Duodenal mucosa (tissue), 2 donors: ENCODE measurements around the gene LRRC4C.

Experiments
- H3K27ac ChIP-seq: one replicate; pipeline ENCODE4 v1.7.0; 2013; ENCODE audit warnings: low read depth, low read length
- H3K27me3 ChIP-seq, 2 donors: one replicate each; pipeline ENCODE4 v1.7.0; 2013; ENCODE audit warnings: low read length in 2 of 2, control low read depth in 1 of 2; ENCODE audit not compliant: insufficient read depth in 2 of 2, control insufficient read depth in 1 of 2
- H3K36me3 ChIP-seq, 2 donors: one replicate each; pipeline ENCODE4 v1.7.0; 2013; ENCODE audit warnings: low read length in 2 of 2, control low read depth in 1 of 2; ENCODE audit not compliant: insufficient read depth in 2 of 2, control insufficient read depth in 1 of 2
- H3K4me1 ChIP-seq, 2 donors: one replicate each; pipeline ENCODE4 v1.7.0; 2013; ENCODE audit warnings: low read length in 2 of 2, control low read depth in 1 of 2; ENCODE audit not compliant: insufficient read depth in 2 of 2, control insufficient read depth in 1 of 2
- H3K4me3 ChIP-seq, 2 donors: one replicate each; pipeline ENCODE4 v1.7.0; 2013; ENCODE audit warnings: low read length in 2 of 2, low read depth in 1 of 2
- H3K9ac ChIP-seq, 2 donors: one replicate each; pipeline ENCODE4 v1.7.0; 2013; ENCODE audit warnings: low read length in 2 of 2, low read depth in 1 of 2
- H3K9me3 ChIP-seq, 2 donors: one replicate each; pipeline ENCODE4 v1.7.0; 2013; ENCODE audit warnings: low read length in 2 of 2, control low read depth in 1 of 2; ENCODE audit not compliant: control insufficient read depth in 1 of 2

The LRRC4C gene

GRCh38 chr11:41245704-41246398 lies 213.6 kb downstream of the LRRC4C start:
- Histone ChIP-seq H3K4me3 (no peak overlapping the region), H3K9me3 (no peaks in the 10 kb centered on the region)

GRCh38 chr11:41245184-41245583 lies 214.3 kb downstream of the LRRC4C start:
- Histone ChIP-seq H3K4me1 (no peaks in the 10 kb centered on the region), H3K9ac (no peak overlapping the region), H3K4me3 (no peak overlapping the region), H3K9me3 (no peaks in the 10 kb centered on the region), H3K27ac (no peak overlapping the region), H3K27me3 (no peaks in the 10 kb centered on the region), H3K36me3 (no peaks in the 10 kb centered on the region)

More at GRCh38 chr11:41245704-41246398, 213.6 kb downstream of the LRRC4C start:
- no peak overlapping the region for H3K9ac ChIP-seq
- no peaks in the 10 kb centered on the region for H3K27me3 ChIP-seq
- H3K4me1 ChIP-seq, result no peaks in the 10 kb centered on the region
- no peaks in the 10 kb centered on the region for H3K36me3 ChIP-seq
- no peak overlapping the region for H3K27ac ChIP-seq

GRCh38 chr11:41237382-41237781 lies 222.1 kb downstream of the LRRC4C start:
- no peaks in the 10 kb centered on the region for H3K27me3 ChIP-seq
- no peaks in the 10 kb centered on the region for H3K4me1 ChIP-seq
- no peak overlapping the region for H3K9ac ChIP-seq
- no peaks in the 10 kb centered on the region for H3K36me3 ChIP-seq
- H3K9me3 ChIP-seq, result no peaks in the 10 kb centered on the region
- H3K27ac ChIP-seq, result no peak overlapping the region
- no peak overlapping the region for H3K4me3 ChIP-seq

GRCh38 chr11:41235668-41236067 lies 223.8 kb downstream of the LRRC4C start:
- Histone ChIP-seq H3K27ac (no peak overlapping the region), H3K4me3 (no peak overlapping the region), H3K4me1 (no peaks in the 10 kb centered on the region), H3K9me3 (no peaks in the 10 kb centered on the region), H3K9ac (no peak overlapping the region), H3K27me3 (no peaks in the 10 kb centered on the region), H3K36me3 (no peaks in the 10 kb centered on the region)

GRCh38 chr11:41225856-41226633 lies 233.4 kb downstream of the LRRC4C start:
- Histone ChIP-seq H3K27ac (no peak overlapping the region), H3K9ac (no peak overlapping the region), H3K4me1 (no peaks in the 10 kb centered on the region), H3K9me3 (no peaks in the 10 kb centered on the region), H3K4me3 (no peak overlapping the region), H3K27me3 (no peaks in the 10 kb centered on the region), H3K36me3 (no peaks in the 10 kb centered on the region)

GRCh38 chr11:41222236-41222635 lies 237.2 kb downstream of the LRRC4C start:
- no peak overlapping the region for H3K9ac ChIP-seq
- no peaks in the 10 kb centered on the region for H3K4me1 ChIP-seq
- no peaks in the 10 kb centered on the region for H3K36me3 ChIP-seq
- no peak overlapping the region for H3K27ac ChIP-seq
- H3K9me3 ChIP-seq, result no peaks in the 10 kb centered on the region
- no peaks in the 10 kb centered on the region for H3K27me3 ChIP-seq
- H3K4me3 ChIP-seq, result no peak overlapping the region

GRCh38 chr11:41206388-41206787 lies 253.1 kb downstream of the LRRC4C start:
- H3K27ac ChIP-seq, result no peak overlapping the region
- no peaks in the 10 kb centered on the region for H3K36me3 ChIP-seq
- H3K4me1 ChIP-seq, result no peaks in the 10 kb centered on the region
- H3K9me3 ChIP-seq, result no peaks in the 10 kb centered on the region
- H3K9ac ChIP-seq, result no peak overlapping the region
- H3K4me3 ChIP-seq, result no peak overlapping the region
- no peaks in the 10 kb centered on the region for H3K27me3 ChIP-seq

- no peaks in the 10 kb centered on the region for H3K9me3 ChIP-seq
- no peaks in the 10 kb centered on the region for H3K27me3 ChIP-seq
- H3K4me1 ChIP-seq, result no peaks in the 10 kb centered on the region
- no peaks in the 10 kb centered on the region for H3K36me3 ChIP-seq
- no peak overlapping the region for H3K4me3 ChIP-seq
- H3K9ac ChIP-seq, result no peak overlapping the region
- no peak overlapping the region for H3K27ac ChIP-seq
Observed at GRCh38 chr11:41201156-41201555, 258.3 kb downstream of the LRRC4C start.

- Histone ChIP-seq H3K4me3 (no peak overlapping the region), H3K9ac (no peak overlapping the region), H3K27me3 (no peaks in the 10 kb centered on the region), H3K36me3 (no peaks in the 10 kb centered on the region), H3K9me3 (no peaks in the 10 kb centered on the region), H3K4me1 (no peaks in the 10 kb centered on the region), H3K27ac (no peak overlapping the region)
Observed at GRCh38 chr11:41190437-41191082, 268.9 kb downstream of the LRRC4C start.

GRCh38 chr11:41189701-41190436 lies 269.6 kb downstream of the LRRC4C start:
- Histone ChIP-seq H3K9me3 (no peaks in the 10 kb centered on the region), H3K36me3 (no peaks in the 10 kb centered on the region), H3K4me3 (no peak overlapping the region), H3K27me3 (no peaks in the 10 kb centered on the region), H3K9ac (no peak overlapping the region), H3K27ac (no peak overlapping the region), H3K4me1 (no peaks in the 10 kb centered on the region)
